ENCODE data around the gene SLIT3. TPM values are rescaled to one million over a fixed set of nuclear protein-coding genes. Genes with fewer than 3 reads are reported as not detected.

Gene SLIT3
- total RNA-seq, 4 donors from 2014 or later: 41.1 to 86.6 (median 62.7) TPM

- WGBS: 83% methylated on average over 4 of the region's 4 CpGs
- Histone ChIP-seq H3K9me3 (no peaks in the 10 kb centered on the region), H3K4me3 (no peak overlapping the region), H3K27me3 (no peaks in the 10 kb centered on the region), H3K4me1 (no peaks in the 10 kb centered on the region), H3K36me3 (no peaks in the 10 kb centered on the region), H3K27ac (replicated peaks in 1 of 4) (no peak overlapping the region)
- TF ChIP-seq POLR2AphosphoS5 (IDR thresholded peaks at IDR 0.05) (no peak), CTCF (IDR thresholded peaks at IDR 0.05) (no peak), POLR2A (IDR thresholded peaks at IDR 0.05; ENCODE audit: low read depth) (no peak), EP300 (IDR thresholded peaks at IDR 0.05) (no peak)
- no peak for DNase-seq (ENCODE audit: extremely low spot score)
- intact Hi-C loops (cut with DNase I): no loop called here
Observed at GRCh38 chr5:168829922-168830417, 471.0 kb downstream of the SLIT3 start.

GRCh38 chr5:168829044-168829443, 471.9 kb downstream of the SLIT3 start:
- TF ChIP-seq POLR2A (IDR thresholded peaks at IDR 0.05; ENCODE audit: low read depth) (no peak), EP300 (IDR thresholded peaks at IDR 0.05) (no peak), POLR2AphosphoS5 (IDR thresholded peaks at IDR 0.05) (no peak), CTCF (IDR thresholded peaks at IDR 0.05) (no peak)
- Histone ChIP-seq H3K27me3 (no peaks in the 10 kb centered on the region), H3K27ac (replicated peaks in 1 of 4) (no peak overlapping the region), H3K4me3 (no peak overlapping the region), H3K36me3 (no peaks in the 10 kb centered on the region), H3K9me3 (no peaks in the 10 kb centered on the region), H3K4me1 (no peaks in the 10 kb centered on the region)
- 92% methylated on average over 5 of the region's 5 CpGs for WGBS
- intact Hi-C loops (cut with DNase I): no loop called here
- no peak for DNase-seq (ENCODE audit: extremely low spot score)

- no peak for DNase-seq (ENCODE audit: extremely low spot score)
- no peak overlapping the region for H3K4me3 ChIP-seq
- peaks cover 0 to 3% (median 0%) of the 10 kb centered on the region in 4 donors for H3K4me1 ChIP-seq
- WGBS: 91% methylated on average over 3 of the region's 3 CpGs
- no peak overlapping the region for H3K27ac ChIP-seq (replicated peaks in 1 of 4)
- intact Hi-C loops (cut with DNase I): no loop called here
- H3K9me3 ChIP-seq: no peaks in the 10 kb centered on the region
- TF ChIP-seq POLR2AphosphoS5 (IDR thresholded peaks at IDR 0.05) (no peak), CTCF (IDR thresholded peaks at IDR 0.05) (no peak), POLR2A (IDR thresholded peaks at IDR 0.05; ENCODE audit: low read depth) (no peak), EP300 (IDR thresholded peaks at IDR 0.05) (no peak)
- H3K27me3 ChIP-seq: no peaks in the 10 kb centered on the region
- no peaks in the 10 kb centered on the region for H3K36me3 ChIP-seq
Observed at GRCh38 chr5:168827636-168828035, 473.3 kb downstream of the SLIT3 start.

- Histone ChIP-seq H3K4me1 (peaks cover 0 to 9% (median 2%) of the 10 kb centered on the region in 4 donors), H3K9me3 (no peaks in the 10 kb centered on the region), H3K27me3 (no peaks in the 10 kb centered on the region), H3K4me3 (no peak overlapping the region), H3K36me3 (no peaks in the 10 kb centered on the region), H3K27ac (replicated peaks in 1 of 4) (no peak overlapping the region)
- DNase-seq (ENCODE audit: extremely low spot score): no peak
- no peak for TF ChIP-seq POLR2AphosphoS5 (IDR thresholded peaks at IDR 0.05)
- TF ChIP-seq EP300 (IDR thresholded peaks at IDR 0.05): no peak
- TF ChIP-seq POLR2A (IDR thresholded peaks at IDR 0.05; ENCODE audit: low read depth): no peak
- TF ChIP-seq CTCF (IDR thresholded peaks at IDR 0.05): no peak
- WGBS: 95% methylated on average over 7 of the region's 7 CpGs
- intact Hi-C loops (cut with DNase I): no loop called here
Observed at GRCh38 chr5:168826246-168826725, 474.7 kb downstream of the SLIT3 start.

- Histone ChIP-seq H3K27ac (replicated peaks in 1 of 4) (no peak overlapping the region), H3K4me3 (no peak overlapping the region), H3K4me1 (peaks cover 0 to 9% (median 2%) of the 10 kb centered on the region in 4 donors), H3K36me3 (peaks cover 0 to 17% (median 3%) of the 10 kb centered on the region in 4 donors), H3K9me3 (no peaks in the 10 kb centered on the region), H3K27me3 (no peaks in the 10 kb centered on the region)
- 95% methylated on average over 10 of the region's 10 CpGs for WGBS
- no peak for TF ChIP-seq CTCF (IDR thresholded peaks at IDR 0.05)
- no peak for TF ChIP-seq POLR2AphosphoS5 (IDR thresholded peaks at IDR 0.05)
- no peak for TF ChIP-seq EP300 (IDR thresholded peaks at IDR 0.05)
- no peak for TF ChIP-seq POLR2A (IDR thresholded peaks at IDR 0.05; ENCODE audit: low read depth)
- intact Hi-C loops (cut with DNase I): no loop called here
- DNase-seq (ENCODE audit: extremely low spot score): no peak
Observed at GRCh38 chr5:168822745-168823281, 478.1 kb downstream of the SLIT3 start.

Measured in esophagus muscularis mucosa (tissue), 4 donors.